CD14-positive monocyte (primary cell): ENCODE data around the gene UQCRC2. TPM values are rescaled to one million over a fixed set of nuclear protein-coding genes. Genes with fewer than 3 reads are reported as not detected.

Source experiments
- DNase-seq, 3 donors: peaks; one replicate each; pipeline ENCODE4 v3.0.0-alpha.2; 2011 to 2022
- H2AFZ ChIP-seq: 2 replicates; pipeline ENCODE4 v1.6.0; 2012; ENCODE audit warnings: mild to moderate bottlenecking, low read depth, low read length, inconsistent platforms; ENCODE audit not compliant: insufficient read depth, poor library complexity, severe bottlenecking
- H3K27ac ChIP-seq, 2 donors: 1 replicate in 1 of 2; 2 replicates in 1 of 2; pipeline ENCODE4 v1.5.1; 2012 to 2013; ENCODE audit warnings: low read length in 2 of 2, control low read depth in 1 of 2, inconsistent platforms in 1 of 2, low read depth in 1 of 2, mild to moderate bottlenecking in 1 of 2
- H3K27me3 ChIP-seq, 2 donors: one replicate each; pipeline versions ENCODE4 v1.6.0 to v1.6.1; 2011 to 2013; ENCODE audit warnings: low read length in 2 of 2; ENCODE audit not compliant: control insufficient read depth in 2 of 2, insufficient read depth in 2 of 2
- H3K36me3 ChIP-seq, 2 donors: replicated peaks in 1 of 2; 1 replicate in 1 of 2; 2 replicates in 1 of 2; pipeline versions ENCODE4 v1.5.1 to v1.6.1; 2012 to 2013; ENCODE audit warnings: low read length in 2 of 2, control low read depth in 1 of 2, inconsistent platforms in 1 of 2, mild to moderate bottlenecking in 1 of 2; ENCODE audit not compliant: insufficient read depth in 2 of 2, control insufficient read depth in 1 of 2
- H3K4me1 ChIP-seq, 2 donors: 1 replicate in 1 of 2; 2 replicates in 1 of 2; pipeline versions ENCODE4 v1.5.1 to v1.6.1; 2012 to 2013; ENCODE audit warnings: low read length in 2 of 2, control low read depth in 1 of 2, inconsistent platforms in 1 of 2, mild to moderate bottlenecking in 1 of 2, moderate library complexity in 1 of 2; ENCODE audit not compliant: insufficient read depth in 2 of 2, control insufficient read depth in 1 of 2
- H3K4me2 ChIP-seq: replicated peaks from 2 replicates; pipeline ENCODE3; 2012; ENCODE audit warnings: low read length, moderate library complexity, mild to moderate bottlenecking; ENCODE audit not compliant: poor library complexity, severe bottlenecking; ENCODE audit errors: extremely low read depth
- H3K4me3 ChIP-seq, 3 experiments: fragments of 200-600 bp in 1 of 3; sonication (generic) in 1 of 3; replicated peaks in 1 of 3; 1 replicate in 2 of 3; 2 replicates in 1 of 3; pipeline ENCODE4 v1.5.1; 2011 to 2013; ENCODE audit warnings: low read length in 3 of 3, mild to moderate bottlenecking in 3 of 3, control low read depth in 2 of 3, low read depth in 2 of 3, inconsistent platforms in 1 of 3, moderate library complexity in 1 of 3
- H3K79me2 ChIP-seq: 2 replicates; pipeline ENCODE4 v1.6.0; 2012; ENCODE audit warnings: mild to moderate bottlenecking, control low read depth, inconsistent platforms, low read length, moderate library complexity; ENCODE audit not compliant: insufficient read depth
- H3K9ac ChIP-seq: 2 replicates; pipeline ENCODE4 v1.6.0; 2017; ENCODE audit warnings: low read length, mild to moderate bottlenecking; ENCODE audit not compliant: insufficient read depth, poor library complexity, severe bottlenecking
- H3K9me3 ChIP-seq, 2 donors: replicated peaks in 1 of 2; 1 replicate in 1 of 2; 2 replicates in 1 of 2; pipeline versions ENCODE4 v1.5.1 to v1.6.1; 2012 to 2013; ENCODE audit warnings: low read length in 2 of 2, control low read depth in 1 of 2; ENCODE audit not compliant: control insufficient read depth in 1 of 2, insufficient read depth in 1 of 2
- H4K20me1 ChIP-seq: 2 replicates; pipeline ENCODE4 v1.6.0; 2012; ENCODE audit warnings: mild to moderate bottlenecking, low read length, control low read depth, moderate library complexity; ENCODE audit not compliant: insufficient read depth
- H3K27ac Mint-ChIP-seq, 7 donors: one replicate each; pipeline ENCODE4 v1.8.0; 2020; ENCODE audit warnings: mild to moderate bottlenecking in 7 of 7, mixed read lengths in 7 of 7, moderate library complexity in 6 of 7, inconsistent platforms in 2 of 7
- H3K27me3 Mint-ChIP-seq, 3 donors: one replicate each; pipeline ENCODE4 v1.8.0; 2021 to 2022; ENCODE audit warnings: low read depth in 3 of 3, mild to moderate bottlenecking in 3 of 3, mixed read lengths in 3 of 3, moderate library complexity in 3 of 3, inconsistent platforms in 1 of 3
- H3K36me3 Mint-ChIP-seq, 2 donors: one replicate each; pipeline ENCODE4 v1.8.0; 2020; ENCODE audit warnings: mixed read lengths in 2 of 2, inconsistent platforms in 1 of 2, mild to moderate bottlenecking in 1 of 2
- H3K4me1 Mint-ChIP-seq: one replicate; pipeline ENCODE4 v1.8.0; 2020; ENCODE audit warnings: mild to moderate bottlenecking, mixed read lengths
- H3K4me3 Mint-ChIP-seq, 2 donors: one replicate each; pipeline ENCODE4 v1.8.0; 2020; ENCODE audit warnings: mild to moderate bottlenecking in 2 of 2, mixed read lengths in 2 of 2, moderate library complexity in 1 of 2
- H3K9me3 Mint-ChIP-seq, 7 donors: one replicate each; pipeline ENCODE4 v1.8.0; 2020 to 2022; ENCODE audit warnings: mixed read lengths in 7 of 7, mild to moderate bottlenecking in 6 of 7, moderate library complexity in 6 of 7, inconsistent platforms in 2 of 7
- CTCF ChIP-seq: fragments of 200-600 bp; IDR thresholded peaks from one replicate; pipeline ENCODE4 v1.8.0; 2022; ENCODE audit warnings: antibody characterized with exemption, mild to moderate bottlenecking
- WGBS: methylation state at CpG from one replicate; pipeline ENCODE4 v1.1.5; 2013; ENCODE audit warnings: missing lambda C conversion rate; ENCODE audit not compliant: insufficient coverage; 5-methylcytosine and 5-hydroxymethylcytosine counted together
- intact Hi-C, 2 donors: fragments of 100-400 bp; cut with micrococcal nuclease; formaldehyde crosslinking; loops; one replicate each; pipeline versions ENCODE4 v1.15.0 to v1.15.1; 2023
- polyA plus RNA-seq, 3 donors: library from polyadenylated mRNA; depleted of rRNA in 1 of 3; unstranded in 2 of 3; stranded (reverse) in 1 of 3; fragments of 300-500 nt in 2 of 3; fragments of >200 nt in 1 of 3; fragmentation: Illumina TruSeq in 2 of 3; gene quantifications; 1 replicate in 2 of 3; 2 replicates in 1 of 3; pipeline ENCODE4 v1.2.3, GENCODE V29; 2012 to 2021

UQCRC2 gene
- polyA plus RNA-seq, 3 donors, result 101 to 195 (median 189) TPM

DNA sequence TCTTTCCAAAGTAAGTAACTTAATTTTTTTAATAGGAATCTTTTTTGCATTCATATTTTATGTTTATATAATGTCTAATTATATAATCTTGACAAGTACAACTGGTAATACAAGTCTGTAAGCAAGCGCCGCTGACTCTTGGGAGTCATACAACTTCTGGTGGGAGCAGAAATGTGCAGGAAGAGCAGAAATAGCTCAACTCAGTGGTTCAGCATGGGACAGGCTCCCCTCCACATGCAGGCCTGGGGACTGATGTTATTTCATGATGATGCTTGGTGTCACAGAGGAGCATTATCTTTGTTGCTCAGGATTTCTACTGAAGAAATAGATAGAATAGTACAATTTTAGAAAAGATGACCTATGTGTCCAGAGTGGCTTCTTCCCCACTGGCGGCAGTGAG is 10.7 kb downstream of the UQCRC2 start:
- peaks cover 5% of the 10 kb centered on the region for H3K79me2 ChIP-seq
- no peak overlapping the region for H3K4me2 ChIP-seq
- H3K9me3 ChIP-seq, result no peaks in the 10 kb centered on the region
- H3K4me3 ChIP-seq, result no peak overlapping the region
- no peaks in the 10 kb centered on the region for H3K9me3 Mint-ChIP-seq
- no peak overlapping the region for H3K9ac ChIP-seq
- peaks cover 95 to 98% of the 10 kb centered on the region in 2 donors for H3K36me3 ChIP-seq
- H3K4me1 ChIP-seq, result no peaks in the 10 kb centered on the region
- no peak overlapping the region for H2AFZ ChIP-seq
- intact Hi-C loops, result no loop called here
- H4K20me1 ChIP-seq, result peaks cover 20% of the 10 kb centered on the region
- no peaks in the 10 kb centered on the region for H3K27me3 Mint-ChIP-seq
- H3K4me3 Mint-ChIP-seq, result no peak overlapping the region
- TF ChIP-seq CTCF, result no peak
- no peak overlapping the region for H3K27ac ChIP-seq
- DNase-seq, result no peak
- H3K27me3 ChIP-seq, result no peaks in the 10 kb centered on the region
- no CpG with 5 or more reads among the region's 3 CpGs for WGBS
- no peaks in the 10 kb centered on the region for H3K4me1 Mint-ChIP-seq
- H3K36me3 Mint-ChIP-seq, result peaks cover 81 to 93% of the 10 kb centered on the region in 2 donors
- H3K27ac Mint-ChIP-seq, result peak overlapping the region in 1 of 7 donors; percentile 10

- H3K79me2 ChIP-seq, result peaks cover 5% of the 10 kb centered on the region
- no peak overlapping the region for H3K27ac ChIP-seq
- no peaks in the 10 kb centered on the region for H3K9me3 ChIP-seq
- Mint-ChIP-seq H3K4me1 (no peaks in the 10 kb centered on the region), H3K4me3 (no peak overlapping the region), H3K9me3 (no peaks in the 10 kb centered on the region), H3K27me3 (no peaks in the 10 kb centered on the region), H3K27ac (no peak overlapping the region), H3K36me3 (peaks cover 81 to 93% of the 10 kb centered on the region in 2 donors)
- no peak overlapping the region for H3K4me2 ChIP-seq
- H3K4me3 ChIP-seq, result no peak overlapping the region
- H3K36me3 ChIP-seq, result peaks cover 95 to 98% of the 10 kb centered on the region in 2 donors
- DNase-seq, result no peak
- intact Hi-C loops, result no loop called here
- no peak overlapping the region for H2AFZ ChIP-seq
- H3K27me3 ChIP-seq, result no peaks in the 10 kb centered on the region
- no peak overlapping the region for H3K9ac ChIP-seq
- no peaks in the 10 kb centered on the region for H3K4me1 ChIP-seq
- no peak for TF ChIP-seq CTCF
- 100% methylated on average over 4 of the region's 6 CpGs for WGBS
- H4K20me1 ChIP-seq, result peaks cover 16% of the 10 kb centered on the region
These were observed 11.2 kb downstream of the UQCRC2 start for GRCh38 chr16:21964353-21964752.
